HG02759 (cell line): Measurements from ENCODE around the gene SOCS1.
"Not testable (repeated sequence)": the region's sequence is repeated elsewhere in the genome, so short reads cannot be mapped to it uniquely, and the experiment has no call there.

ENCODE experiments used
- ATAC-seq: cut with Tn5 transposase; IDR thresholded peaks from one replicate; pipeline ENCODE4 v1.9.1; 2021; ENCODE audit warnings: mild to moderate bottlenecking, moderate library complexity; ENCODE audit not compliant: unreplicated experiment

Gene SOCS1, protein sequence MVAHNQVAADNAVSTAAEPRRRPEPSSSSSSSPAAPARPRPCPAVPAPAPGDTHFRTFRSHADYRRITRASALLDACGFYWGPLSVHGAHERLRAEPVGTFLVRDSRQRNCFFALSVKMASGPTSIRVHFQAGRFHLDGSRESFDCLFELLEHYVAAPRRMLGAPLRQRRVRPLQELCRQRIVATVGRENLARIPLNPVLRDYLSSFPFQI

DNA sequence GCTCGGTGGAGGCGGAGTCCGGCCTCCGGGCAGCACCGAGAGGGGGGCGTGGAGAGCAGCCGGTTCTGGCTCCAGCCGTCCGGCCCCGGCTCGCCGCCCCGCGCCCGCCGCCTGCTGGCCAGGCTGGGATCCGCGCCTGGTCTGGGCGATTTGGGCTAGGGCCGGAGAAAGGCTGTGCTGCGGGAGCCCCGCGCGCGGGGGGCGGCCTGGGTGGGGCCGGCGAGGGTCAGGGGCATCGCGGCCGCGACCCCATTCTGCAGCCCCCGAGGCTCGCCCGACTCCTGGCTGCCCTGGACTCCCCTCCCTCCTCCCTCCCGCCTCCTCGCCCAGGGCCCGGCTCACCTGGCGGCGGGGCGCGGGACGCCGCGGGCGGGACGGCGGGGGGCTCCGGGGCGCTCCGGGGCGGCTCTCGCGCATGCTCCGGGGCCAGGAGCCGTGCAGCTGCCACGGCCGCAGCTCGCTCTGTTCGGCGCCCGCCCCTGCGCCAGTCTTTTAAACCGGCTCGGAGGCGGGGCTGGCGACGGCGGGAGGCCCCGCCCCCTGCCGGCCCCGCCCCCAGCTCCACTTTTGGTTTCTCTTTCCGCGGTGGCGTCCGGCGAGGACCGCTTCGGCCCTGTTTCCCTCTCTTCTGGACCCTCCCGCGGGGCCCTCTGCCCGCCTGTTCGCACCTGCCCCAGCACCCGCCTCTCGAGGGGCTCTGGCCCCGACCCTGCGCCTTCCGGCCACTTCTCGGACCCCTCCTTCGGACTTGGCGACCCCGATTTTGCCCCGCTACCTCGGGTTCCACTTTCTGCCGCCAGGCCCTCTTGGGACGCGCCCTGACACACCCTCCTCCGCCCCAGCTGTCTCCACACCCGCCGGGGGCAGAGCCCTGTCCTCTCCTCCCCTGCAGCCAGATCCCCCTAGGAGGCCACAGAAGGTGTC is at the start of gene SOCS1:
SOCS1 (minus strand) TSS at position 468 of the 924 bp plus-strand sequence. CDS start 726 bp downstream, outside the sequence.
- peak; percentile 68 for ATAC-seq

DNA sequence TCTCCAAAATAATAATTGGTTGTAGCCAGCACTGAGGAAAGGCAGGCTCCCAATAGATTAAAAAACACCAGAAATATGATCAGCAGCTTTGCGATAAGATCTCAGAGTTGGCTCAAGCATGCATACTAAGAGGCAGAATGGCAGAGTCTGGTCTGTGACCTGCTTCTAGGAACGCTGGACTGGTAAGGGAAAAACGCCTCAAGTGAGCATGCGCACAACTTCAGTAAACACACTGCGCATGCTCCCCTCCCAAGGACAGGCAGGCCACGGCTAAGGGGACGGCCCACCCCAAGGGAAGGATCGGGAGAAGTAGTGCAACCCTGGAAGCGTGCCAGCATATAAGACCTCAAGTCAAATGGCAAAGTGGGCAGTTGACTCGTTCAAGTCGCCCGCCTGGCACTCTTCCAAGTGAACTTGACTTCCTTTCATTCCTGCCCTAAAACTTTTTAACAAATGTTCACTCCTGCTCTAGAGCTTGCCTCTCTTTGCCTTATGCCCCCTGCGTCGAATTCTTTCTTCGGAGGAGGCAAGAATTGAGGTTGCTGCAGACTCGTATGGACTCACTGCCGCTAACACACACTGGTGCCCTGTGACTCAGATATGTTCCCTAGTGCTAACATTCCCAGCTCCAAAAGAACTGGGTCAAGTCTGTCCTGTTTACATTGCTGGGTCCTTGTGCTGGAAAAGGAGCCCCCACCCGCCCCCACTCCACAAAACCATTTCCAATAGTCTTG is 47.6 kb upstream of the SOCS1 start:
- ATAC-seq: no peak

DNA sequence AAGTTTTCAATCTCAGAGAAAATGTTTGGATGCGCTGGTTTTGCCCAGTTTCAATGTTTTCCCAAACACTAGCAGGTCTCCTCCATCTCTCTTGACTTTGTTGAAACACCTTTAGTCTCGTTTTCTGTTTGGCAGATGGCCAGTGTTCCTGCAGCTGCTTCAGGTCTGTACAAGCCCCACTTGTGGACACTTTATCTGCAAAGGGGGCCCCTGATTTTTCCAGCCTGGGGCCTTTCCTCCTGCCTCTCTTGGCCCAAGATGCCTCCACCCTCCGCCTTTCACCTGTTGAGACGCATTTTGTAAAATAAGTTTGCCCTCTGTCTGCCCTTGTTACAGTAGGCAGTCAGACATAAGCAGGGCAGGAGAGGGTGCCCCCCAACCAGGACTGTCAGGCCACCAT is 47.0 kb upstream of the SOCS1 start:
- no peak for ATAC-seq

DNA sequence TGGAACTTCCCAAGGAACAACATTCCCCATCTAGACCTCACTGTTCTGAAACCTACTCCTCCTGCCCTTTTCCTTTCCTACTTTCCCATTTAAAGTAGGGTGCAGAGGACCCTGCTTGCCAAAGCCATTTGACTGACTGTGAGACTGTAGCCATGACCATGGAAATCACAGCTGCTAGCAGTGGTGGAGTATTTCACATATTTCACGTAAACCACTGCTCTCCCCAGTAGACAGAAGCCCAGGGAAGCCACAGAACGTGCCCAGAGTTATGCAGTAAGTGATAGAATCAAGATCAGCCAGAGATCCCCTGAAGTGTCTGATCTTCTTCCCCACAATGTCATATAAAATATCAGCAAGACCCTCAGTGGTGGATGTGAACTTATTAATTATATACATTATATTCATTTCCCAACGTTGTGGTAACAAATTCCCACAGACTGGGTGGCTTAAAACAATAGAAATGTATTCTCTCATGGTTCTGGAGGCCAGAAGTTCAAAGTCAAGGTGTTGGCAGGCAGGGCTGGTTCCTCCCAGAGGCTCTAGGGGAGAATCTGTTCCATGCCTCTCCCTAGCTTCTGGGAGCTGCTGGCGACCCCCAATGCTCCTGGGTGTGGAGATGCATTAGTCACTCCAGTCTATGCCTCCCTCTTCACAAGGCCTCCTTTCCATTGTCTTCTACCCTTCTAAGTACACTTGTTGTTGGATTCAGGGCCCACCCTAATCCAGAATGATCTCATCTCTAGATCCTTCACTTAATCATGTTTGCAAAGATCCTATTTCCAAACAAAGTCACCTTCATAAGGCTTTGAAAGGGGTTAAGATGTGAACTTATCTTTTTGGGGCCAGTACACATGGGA is 45.9 kb upstream of the SOCS1 start:
- ATAC-seq: no peak

DNA sequence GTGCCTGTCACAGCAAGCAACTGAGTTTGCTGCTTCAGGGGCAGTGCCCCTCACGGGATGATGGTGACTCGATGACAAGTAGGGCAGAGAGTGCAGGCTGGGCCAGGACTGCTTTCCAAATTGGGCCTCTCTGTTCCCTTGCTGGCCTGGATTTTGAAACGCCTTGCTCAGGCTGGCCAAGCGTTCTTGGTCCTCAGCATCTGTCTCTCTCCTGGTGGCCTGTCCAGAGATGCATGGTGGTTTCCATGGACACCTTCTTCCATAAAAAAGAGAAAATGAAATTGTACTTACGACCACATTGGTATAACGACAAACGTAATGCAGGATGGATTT is 44.5 kb upstream of the SOCS1 start:
- ATAC-seq: no peak

DNA sequence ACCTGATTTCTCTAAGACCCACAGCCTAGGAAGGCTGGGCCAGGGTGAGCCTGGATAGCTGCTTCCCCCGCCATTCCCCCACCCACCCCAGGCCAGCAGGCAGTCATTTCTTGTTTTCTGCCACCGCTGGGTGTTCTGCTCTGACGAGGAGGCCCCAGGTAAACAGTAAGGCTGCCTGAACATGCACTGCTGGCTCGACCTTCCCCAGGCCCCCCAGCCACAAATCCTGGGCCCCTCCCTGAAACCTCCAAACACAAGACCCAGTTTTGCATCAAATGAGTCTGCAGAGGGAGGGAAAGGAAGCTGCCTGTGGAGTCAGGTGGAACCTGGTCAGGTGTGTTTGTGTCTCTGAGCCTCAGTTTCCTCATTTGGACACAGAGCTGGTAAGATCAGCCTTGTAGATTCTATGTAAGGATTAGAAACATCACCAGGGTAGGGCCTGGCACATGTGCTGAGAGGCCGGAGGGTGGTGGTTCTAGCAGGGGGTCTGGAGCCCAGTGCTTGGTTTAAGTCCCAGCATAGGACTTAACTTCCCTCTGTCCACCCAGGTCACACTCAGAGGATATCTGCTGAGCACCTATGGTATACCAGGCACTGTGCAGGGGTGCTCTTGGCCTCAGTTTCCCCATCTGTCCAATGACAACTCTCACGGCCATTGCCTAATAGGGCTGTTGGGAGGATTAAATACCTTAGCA is 44.0 kb upstream of the SOCS1 start:
- no peak for ATAC-seq

DNA sequence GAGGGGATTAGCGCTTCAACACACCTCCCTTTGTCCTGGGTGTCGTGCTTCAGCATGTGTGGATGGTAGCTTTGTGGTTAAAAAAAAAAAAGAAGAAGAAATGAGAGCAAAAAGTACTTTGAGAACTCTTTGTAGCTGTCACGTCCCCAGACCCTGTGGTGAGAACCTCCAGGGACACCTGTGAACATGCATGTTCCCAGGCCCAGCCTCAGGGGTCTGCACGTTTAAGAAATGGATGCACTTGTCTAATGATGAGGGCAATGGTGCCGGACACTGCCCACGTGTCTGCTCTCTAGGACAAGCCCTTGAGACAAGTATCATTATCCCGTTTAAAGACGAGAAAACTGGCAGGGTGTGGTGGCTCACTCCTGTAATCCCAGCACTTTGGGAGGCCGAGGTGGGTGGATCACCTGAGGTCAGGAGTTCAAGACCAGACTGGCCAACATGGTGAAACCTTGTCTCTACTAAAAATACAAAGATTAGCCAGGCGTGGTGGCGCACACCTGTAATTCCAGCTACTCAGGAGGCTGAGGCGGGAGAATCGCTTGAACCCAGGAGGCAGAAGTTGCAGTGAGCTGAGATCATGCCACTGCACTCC is 43.0 kb upstream of the SOCS1 start:
- not testable (repeated sequence) for ATAC-seq

DNA sequence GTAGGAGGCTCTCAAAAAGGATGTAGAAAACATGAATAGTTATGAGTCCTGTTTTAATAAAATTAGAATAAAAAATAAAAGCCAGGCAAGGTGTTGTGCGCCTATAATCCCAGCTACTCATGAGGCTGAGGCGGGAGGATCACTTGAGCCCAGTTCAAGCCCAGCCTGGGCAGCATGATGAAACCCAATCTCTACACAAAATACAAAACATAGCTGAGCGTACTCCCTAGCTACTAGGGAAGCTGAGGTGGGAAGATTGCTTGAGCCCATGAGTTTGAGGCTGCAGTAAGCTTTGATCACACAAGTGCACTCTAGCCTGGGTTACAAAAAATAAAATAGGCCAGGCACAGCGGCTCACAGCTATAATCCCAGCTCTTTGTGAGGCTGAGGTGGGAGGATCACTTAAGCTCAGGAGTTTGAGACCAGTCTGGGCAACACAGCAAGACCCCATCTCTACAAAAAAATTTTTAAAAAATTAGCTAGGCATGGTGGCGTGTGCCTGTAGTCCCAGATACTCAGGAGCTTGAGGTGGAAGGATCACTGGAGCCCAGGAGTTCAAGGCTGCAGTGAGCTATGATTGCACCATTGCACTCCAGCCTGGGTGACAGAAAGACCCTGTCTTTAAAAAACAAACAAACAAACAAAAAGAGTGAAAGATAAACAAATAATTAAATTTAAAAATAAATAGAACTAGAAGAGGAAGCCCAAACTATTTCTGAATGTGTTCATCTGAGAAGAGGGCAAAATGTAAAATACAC is 42.3 kb upstream of the SOCS1 start:
- no peak for ATAC-seq

DNA sequence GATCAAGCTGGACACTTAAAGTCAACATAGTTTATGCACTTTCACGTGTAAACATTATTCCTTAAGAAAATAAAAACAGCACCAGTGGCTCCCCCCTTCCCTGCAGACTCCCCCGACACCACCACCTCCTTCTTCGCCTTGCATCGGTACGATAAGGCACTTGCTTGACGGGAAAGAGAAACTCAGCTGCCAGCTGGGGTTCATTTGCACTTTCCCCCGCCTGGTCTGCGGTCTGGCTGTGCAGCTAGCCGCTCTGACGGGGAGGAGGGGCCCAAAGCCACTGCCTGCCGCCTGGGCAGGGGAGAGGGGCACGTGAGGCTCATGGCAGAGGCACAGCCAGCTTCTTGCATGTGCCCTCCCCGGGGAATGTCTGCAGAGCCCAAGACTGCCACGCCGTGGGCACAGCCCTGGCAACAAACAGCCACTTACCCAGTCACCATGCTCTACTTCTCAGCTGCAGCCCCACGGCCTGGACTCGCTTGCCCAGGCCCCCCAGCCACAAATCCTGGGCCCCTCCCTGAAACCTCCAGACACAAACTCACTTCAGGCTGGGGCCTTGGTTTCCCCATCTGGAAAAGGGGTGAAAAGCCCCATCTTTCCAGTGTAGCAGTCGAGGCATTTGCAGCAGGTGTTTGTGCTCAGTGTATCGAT is 41.6 kb upstream of the SOCS1 start:
- ATAC-seq: peak; percentile 91

DNA sequence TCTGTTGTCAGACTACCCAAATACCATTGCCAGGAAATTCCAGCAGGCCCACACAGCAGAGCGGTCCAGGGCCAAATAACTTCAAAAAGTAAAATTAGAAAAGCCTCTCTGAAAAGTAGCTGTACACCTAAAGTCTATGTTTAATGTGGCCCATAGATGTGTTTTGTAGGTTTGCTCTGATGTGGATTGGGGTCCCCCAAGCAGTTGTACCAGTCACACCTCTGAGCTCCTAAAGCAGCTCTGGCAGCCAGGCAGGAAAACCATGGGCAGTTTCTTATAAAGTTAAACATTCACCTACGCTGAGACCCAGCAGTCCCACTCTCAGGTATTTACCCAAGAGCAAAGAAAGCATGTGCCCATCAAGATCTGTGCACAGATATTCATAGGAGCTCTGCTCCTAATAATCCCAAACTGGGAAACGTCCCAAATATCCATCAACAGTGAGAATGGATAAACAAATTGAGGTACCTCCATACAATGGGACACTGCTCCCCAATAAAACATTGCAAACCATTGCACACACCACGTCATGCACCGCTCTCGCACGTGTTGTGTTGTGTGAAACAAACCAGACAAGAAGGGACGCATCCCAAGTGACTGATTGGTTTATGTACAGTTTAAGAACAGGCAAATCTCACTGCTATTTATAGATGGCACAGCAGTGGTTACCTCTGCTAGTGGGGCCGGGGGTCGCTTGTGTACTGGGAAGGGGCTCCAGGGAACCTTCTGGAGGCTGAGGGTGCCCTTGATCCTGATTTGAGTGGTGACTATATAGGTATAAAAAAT is 40.9 kb upstream of the SOCS1 start:
- peak; percentile 13 for ATAC-seq

DNA sequence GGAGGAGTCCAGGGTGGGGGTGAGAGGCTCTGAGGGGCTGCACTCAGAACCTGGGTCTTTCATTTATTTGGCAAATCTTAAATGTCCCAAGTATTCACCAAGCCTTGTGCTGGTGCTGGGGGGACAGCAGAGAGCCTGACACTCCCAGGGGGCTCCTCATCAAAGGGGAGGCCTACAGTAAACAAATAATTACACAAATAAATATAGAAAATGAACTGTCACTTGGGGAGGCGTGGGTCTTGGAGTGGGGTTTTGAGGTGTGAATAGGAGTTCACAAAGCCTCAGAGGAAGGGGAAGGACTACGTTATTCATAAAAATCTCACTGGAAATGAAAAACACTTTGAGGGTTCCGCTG is 40.3 kb upstream of the SOCS1 start:
- no peak for ATAC-seq

DNA sequence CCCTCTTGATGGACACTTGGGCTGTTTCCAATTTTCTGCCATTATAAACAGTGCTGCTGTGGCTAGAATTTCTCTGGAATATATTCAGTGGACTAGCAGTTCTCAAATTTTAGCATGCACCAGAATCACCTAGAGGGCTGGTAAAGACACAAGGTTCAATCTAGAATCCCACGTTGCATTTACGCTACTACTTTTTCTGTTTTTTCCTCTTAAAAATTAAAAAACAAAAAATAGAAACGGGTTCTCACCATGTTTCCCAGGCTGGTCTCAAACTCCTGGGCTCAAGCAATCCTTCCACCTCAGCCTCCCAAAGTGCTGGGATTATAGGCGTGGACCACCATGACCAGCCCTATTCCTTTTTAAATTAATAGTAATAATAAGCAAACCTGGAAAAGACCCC is 39.7 kb upstream of the SOCS1 start:
- ATAC-seq: no peak

DNA sequence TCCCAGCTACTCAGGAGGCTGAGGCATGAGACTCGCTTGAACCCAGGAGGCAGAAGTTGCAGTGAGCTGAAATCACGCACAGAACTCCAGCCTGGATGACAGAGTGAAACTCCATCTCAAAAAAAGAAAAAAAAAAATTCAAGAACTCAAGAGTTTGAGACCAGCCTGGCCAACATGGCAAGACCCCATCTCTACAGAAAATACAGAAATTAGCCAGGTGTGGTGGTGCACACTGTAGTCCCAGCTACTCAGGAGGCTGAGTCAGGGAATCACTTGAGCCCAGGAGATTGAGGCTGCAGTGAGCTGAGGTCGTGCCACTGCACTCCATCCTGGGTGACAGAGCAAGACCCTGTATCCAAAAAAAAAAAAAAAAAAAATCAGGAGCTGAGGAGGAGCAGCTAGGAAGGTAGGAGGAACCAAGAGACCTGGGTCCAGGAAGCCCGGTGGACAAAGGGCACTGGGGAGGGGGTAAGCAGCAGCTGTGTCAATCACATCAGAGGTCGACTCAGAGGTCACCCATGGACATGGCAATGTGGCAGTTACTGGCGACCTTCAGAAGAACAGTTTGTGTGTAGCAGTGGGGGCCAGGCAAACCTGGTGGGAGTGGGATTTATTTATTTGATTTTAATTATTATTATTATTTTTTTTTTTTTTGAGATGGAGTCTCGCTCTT is 36.2 kb upstream of the SOCS1 start:
- no peak for ATAC-seq

DNA sequence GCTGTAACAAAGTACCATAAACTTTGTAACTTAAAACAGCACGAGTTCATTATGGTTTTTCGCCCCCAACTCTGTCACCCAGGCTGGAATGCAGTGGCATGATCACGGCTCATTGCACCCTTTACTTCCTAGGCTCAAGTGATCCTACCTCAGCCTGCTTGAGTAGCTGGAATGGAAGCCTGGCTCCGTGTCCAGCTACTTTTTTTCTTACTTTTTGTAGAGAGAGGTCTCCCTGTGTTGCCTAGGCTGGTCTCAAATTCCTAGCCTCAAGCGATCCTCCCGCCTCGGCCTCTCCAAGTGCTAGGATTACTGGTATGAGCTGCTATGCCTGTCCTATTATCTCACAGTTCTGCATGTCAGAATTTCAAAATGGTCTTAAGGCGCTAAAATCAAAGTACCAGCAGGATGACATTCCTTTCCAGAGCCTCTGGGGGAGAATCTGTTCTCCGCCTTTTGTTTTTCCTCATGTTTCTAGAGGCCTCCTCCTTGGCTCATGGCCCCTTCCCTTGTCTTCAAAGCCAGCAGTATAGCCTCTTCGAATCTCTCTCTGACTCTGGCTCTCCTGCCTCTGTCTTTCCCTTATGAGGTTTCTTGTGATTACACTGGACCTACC is 35.2 kb upstream of the SOCS1 start:
- ATAC-seq: no peak

DNA sequence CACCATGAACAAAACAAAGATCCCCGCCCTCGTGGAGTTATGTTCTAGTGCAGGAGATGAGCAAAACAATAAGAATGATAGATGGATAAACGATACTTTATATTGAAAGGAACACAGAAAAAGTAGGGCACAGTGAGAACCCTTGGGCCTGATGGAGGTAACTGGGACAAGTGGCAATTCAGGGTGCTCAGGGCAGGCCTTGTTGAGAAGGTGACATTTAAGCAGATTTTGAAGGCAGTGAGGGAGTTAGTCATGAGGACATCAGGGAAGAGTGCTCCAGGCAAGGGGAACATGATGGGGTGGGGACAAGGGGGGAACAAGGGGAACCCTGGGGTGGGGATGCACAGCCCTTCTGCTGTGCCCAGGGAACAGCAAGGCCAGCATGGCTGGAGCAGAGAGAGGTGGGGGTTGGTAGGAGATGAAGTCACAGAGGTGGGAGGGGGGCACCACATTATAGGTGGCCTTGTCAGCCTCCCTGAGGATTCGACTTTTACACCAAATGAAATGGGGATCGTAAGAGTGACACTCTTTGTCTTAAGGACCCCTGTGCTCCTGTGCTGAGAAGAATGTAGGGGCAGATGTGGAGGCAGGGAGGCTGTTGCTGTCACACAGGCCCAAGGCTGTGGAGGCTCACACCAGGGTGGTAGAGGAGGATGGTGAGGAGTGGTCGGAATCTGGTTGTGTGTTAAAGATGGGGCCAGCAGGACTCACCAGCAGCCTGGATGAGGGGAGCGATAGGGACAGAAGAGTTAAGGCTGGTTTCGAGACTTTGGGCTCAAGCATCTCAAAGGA is 34.3 kb upstream of the SOCS1 start:
- no peak for ATAC-seq

DNA sequence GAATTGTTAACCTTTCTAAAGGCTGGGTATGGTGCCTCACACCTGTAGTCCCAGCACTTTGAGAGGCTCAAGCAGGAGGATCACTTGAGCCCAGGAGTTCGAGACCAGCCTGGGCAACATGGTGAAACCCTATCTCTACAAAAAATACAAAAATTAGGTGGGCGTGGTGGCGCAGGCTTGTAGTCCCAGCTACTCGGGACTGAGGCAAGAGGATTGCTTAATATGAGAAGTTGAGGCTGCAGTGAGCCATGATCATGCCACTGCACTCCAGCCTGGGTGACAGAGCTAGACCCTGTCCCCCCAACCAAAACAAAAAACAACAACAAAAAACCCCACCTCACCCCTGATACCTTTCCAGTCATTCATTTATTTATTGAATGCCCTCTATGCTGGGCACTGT is 33.7 kb upstream of the SOCS1 start:
- ATAC-seq: not testable (repeated sequence)
